Body of pancreas (tissue), 4 donors: ENCODE measurements around the gene NKX2-4.

Experiments
- CTCF ChIP-seq, 7 experiments: fragments of 450-650 bp in 4 of 7; fragments of 200-600 bp in 3 of 7; sonication (generic) in 3 of 7; IDR thresholded peaks; one replicate each; pipeline ENCODE4 v1.5.1; 2016 to 2019; ENCODE audit warnings: antibody characterized with exemption in 7 of 7
- POLR2A ChIP-seq, 3 donors: fragments of 450-650 bp; IDR thresholded peaks; one replicate each; pipeline ENCODE4 v1.6.1; 2016; ENCODE audit warnings: antibody characterized with exemption in 3 of 3, mild to moderate bottlenecking in 2 of 3

- TF ChIP-seq CTCF (IDR thresholded peaks at IDR 0.05) = no peak
- no peak for TF ChIP-seq POLR2A (IDR thresholded peaks at IDR 0.05)
Measured at GRCh38 chr20:21378259-21378658, 19.1 kb downstream of the NKX2-4 start.
